ENCODE measurements around the gene LY9.

DNA sequence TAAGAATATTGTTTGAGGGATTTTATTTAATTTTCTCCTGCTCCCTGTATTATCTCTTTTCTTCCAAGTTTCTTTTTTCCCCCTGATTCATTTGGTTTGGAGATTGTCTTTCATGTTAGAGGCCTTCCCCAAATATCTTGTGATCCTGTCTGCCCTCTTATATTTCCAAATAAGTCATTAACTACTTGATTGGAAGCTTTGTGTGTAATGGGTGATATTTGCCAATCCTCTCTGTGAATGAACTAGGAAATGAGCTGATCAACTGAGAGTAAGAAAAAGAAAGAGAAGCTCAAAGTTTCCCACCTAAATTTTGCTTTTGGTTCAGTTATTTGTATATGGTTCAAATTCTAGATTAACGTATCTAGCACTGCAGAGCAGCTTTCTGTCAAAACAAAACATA is 23.6 kb upstream of the LY9 start:
- TF ChIP-seq, protein P1, sequence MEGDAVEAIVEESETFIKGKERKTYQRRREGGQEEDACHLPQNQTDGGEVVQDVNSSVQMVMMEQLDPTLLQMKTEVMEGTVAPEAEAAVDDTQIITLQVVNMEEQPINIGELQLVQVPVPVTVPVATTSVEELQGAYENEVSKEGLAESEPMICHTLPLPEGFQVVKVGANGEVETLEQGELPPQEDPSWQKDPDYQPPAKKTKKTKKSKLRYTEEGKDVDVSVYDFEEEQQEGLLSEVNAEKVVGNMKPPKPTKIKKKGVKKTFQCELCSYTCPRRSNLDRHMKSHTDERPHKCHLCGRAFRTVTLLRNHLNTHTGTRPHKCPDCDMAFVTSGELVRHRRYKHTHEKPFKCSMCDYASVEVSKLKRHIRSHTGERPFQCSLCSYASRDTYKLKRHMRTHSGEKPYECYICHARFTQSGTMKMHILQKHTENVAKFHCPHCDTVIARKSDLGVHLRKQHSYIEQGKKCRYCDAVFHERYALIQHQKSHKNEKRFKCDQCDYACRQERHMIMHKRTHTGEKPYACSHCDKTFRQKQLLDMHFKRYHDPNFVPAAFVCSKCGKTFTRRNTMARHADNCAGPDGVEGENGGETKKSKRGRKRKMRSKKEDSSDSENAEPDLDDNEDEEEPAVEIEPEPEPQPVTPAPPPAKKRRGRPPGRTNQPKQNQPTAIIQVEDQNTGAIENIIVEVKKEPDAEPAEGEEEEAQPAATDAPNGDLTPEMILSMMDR (IDR thresholded peaks at IDR 0.05; ENCODE audit: low read depth, low read length, poor library complexity, severe bottlenecking): no peak
- TF ChIP-seq EZH2phosphoT487 (IDR thresholded peaks at IDR 0.05; ENCODE audit: borderline replicate concordance, low read length): no peak
